ENCODE results near the gene FMNL2. TPM values are rescaled to one million over a fixed set of nuclear protein-coding genes. Genes with fewer than 3 reads are reported as not detected.

Gene FMNL2
- total RNA-seq, 4 donors from 2014 or later, result 50.5 to 96.7 (median 79.6) TPM

DNA sequence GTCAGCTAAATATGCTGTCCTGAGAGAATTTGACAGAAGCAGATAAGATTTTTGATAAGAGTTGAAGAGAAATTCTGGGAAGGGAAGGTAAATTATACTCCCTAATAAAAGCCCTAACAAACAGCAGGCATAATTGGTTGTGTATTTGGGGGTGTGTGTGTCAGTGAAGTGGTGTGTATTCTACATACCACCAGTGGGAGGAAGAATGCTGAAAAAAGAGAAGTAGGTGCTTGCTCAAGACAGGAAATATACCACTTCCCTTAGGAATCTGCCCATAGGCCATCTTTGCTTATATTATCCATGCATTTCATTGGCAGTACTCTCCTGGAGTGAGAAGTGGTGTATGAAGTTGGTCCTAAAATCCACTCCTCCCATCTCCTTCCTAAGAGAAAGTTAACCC is 76.2 kb downstream of the FMNL2 start:
- TF ChIP-seq, protein P1, sequence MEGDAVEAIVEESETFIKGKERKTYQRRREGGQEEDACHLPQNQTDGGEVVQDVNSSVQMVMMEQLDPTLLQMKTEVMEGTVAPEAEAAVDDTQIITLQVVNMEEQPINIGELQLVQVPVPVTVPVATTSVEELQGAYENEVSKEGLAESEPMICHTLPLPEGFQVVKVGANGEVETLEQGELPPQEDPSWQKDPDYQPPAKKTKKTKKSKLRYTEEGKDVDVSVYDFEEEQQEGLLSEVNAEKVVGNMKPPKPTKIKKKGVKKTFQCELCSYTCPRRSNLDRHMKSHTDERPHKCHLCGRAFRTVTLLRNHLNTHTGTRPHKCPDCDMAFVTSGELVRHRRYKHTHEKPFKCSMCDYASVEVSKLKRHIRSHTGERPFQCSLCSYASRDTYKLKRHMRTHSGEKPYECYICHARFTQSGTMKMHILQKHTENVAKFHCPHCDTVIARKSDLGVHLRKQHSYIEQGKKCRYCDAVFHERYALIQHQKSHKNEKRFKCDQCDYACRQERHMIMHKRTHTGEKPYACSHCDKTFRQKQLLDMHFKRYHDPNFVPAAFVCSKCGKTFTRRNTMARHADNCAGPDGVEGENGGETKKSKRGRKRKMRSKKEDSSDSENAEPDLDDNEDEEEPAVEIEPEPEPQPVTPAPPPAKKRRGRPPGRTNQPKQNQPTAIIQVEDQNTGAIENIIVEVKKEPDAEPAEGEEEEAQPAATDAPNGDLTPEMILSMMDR (IDR thresholded peaks at IDR 0.05; ENCODE audit: low read depth), result no peak

DNA sequence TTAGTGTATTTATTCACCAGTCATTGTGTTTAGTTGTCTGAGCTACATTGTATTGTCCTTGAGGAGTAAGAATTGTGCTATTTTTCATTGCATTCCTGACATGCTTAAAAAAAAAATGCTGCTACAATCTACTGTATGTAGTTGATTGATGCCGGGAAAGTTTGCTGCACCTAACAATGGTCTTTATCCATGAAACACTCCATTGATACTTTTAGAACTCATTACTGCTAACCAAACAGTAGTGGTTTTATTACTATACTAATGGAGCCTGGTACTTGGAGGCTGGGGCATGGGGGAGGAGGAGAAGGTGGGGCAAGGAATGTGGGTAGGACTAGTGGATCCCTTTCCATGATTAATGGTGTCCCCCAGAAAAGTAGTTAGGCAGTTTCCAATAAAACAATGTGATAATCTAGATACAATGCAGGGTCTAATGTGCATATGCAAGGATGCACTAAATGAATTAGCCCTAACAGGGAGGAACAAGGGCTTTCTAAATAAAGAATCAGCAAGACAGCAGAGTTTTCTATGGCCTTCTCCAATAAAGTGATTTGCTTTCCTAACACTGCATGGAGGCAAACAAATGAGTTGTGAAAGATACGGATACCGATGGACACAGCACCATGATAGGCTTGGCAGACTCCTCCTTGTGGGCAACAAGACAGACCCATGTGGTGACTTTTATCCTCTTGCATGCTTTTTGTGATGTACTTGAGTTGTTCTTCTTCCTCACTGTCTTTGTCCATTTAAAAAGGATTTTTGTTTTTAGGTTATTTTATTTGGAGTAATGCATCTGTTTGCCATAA is 78.5 kb downstream of the FMNL2 start:
- TF ChIP-seq, protein P1 (IDR thresholded peaks at IDR 0.05; ENCODE audit: low read depth), result no peak

DNA sequence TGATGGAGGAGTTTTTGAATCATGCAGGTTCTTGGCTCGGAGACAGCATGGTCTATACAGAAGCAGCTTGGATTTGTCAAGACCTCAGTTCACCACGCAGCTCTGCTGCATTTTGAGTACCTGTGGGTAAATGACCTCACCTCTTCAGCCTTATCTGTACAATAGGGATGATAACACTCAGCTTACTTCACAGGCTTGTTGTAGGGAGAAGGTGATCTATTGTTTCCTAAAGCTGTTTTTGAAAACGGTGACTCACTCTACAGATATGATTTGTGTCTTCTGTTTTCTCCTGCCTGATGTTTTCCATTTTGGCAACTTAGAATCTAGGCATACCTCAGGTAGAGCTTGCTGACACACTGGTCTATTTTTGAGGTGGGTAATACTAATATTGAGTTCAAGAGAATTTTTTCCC is 80.3 kb downstream of the FMNL2 start:
- TF ChIP-seq, protein P1 (IDR thresholded peaks at IDR 0.05; ENCODE audit: low read depth), result no peak

DNA sequence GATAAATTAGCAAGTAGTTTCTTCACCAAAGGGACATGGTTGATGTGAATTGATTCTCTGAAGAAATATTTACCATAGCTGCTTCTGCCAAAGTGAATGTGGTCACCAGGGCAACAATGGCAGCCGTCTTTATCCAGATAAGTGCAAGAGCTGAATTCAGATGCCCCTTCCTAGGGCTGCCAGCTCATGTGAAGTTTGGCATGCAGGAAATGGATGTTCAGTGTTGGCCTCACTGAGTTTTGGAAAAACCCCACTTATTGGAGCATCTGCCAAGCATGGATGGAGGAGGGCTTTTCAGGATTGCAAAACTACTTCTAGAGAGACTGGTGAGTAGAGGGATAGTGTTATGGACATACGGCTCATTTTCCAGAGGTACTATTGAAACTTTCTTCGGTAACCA is 80.8 kb downstream of the FMNL2 start:
- TF ChIP-seq, protein P1 (IDR thresholded peaks at IDR 0.05; ENCODE audit: low read depth), result no peak

DNA sequence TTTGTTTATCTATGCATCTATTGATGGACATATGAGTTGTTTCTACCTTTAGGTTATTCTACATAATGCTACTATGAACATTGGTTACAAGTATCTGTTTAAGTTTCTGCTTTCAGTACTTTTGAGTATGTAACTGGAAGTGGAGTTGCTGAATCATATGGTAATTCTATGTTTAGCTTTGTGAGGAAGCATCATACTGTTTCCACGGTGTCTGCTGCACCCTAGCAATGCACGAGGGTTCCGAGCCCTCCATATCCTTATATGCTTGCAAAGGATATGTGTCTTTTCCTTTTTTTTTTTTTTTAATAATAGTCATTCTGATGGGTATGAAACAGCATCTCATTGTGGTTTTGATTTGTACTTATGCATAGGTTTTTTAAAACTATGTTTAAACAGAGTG is 83.7 kb downstream of the FMNL2 start:
- TF ChIP-seq, protein P1 (IDR thresholded peaks at IDR 0.05; ENCODE audit: low read depth), result no peak

DNA sequence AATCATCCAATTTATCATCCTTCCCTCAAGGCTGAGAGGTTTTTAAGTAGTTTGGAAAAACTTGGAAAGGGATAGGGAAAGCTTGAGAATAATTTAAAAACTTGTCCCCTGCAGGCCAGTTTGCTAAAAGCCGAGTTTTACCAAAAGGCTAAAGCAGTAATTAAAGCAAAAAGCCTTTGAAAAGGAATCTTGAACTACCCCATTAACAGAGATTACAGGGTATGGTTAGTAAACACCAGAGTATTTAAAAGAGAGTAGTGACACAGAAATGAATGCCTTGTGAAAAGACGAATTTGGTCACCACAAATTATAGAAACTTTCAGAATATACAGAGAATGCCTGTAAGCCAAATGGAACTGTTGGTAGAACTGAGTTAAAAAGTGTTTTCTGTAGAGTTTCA is 85.0 kb downstream of the FMNL2 start:
- TF ChIP-seq, protein P1 (IDR thresholded peaks at IDR 0.05; ENCODE audit: low read depth), result no peak

DNA sequence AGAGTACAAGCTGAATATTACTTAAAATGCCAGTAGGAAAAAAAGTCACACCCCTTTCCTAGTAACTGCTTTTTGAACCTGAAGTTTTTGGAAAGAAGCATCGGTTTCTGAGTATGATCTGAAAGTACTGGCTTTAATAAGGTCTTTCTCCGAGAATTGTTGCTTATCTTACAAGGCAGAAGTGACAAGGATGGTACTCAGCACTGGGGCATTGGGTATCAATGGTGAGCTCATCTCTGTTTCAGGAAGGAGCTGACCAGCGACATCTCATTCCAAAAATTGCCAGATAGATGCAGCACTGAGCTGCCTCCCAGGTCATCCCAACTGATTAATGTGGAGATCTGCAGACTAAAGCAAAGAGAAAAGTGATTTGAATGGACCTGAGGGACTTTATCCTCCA is 85.4 kb downstream of the FMNL2 start:
- TF ChIP-seq, protein P1 (IDR thresholded peaks at IDR 0.05; ENCODE audit: low read depth), result no peak
